HEK293 (cell line): ENCODE measurements around the gene LRRC23.

Experiments
- CTCF ChIA-PET: fragments of 350-600 bp; formaldehyde crosslinking; extraction: SDS; loops from one replicate; lab custom pipeline; 2021; ENCODE audit warnings: antibody characterized with exemption; lab: Yijun Ruan, JAX
- POLR2A ChIA-PET: fragments of 300-600 bp; formaldehyde crosslinking; extraction: SDS; loops from one replicate; lab custom pipeline; 2020; ENCODE audit warnings: antibody characterized with exemption, inconsistent platforms; lab: Yijun Ruan, JAX
- H3K27ac ChIP-seq: fragments of 200-500 bp; sonication (Bioruptor generic); 2 replicates; pipeline ENCODE4 v1.5.1; 2014; ENCODE audit warnings: low read depth, low read length, control low read depth, inconsistent platforms; ENCODE audit errors: extremely low read depth
- H3K36me3 ChIP-seq, 2 experiments: fragments of 200-500 bp in 1 of 2; sonication (Bioruptor generic) in 1 of 2; 1 replicate in 1 of 2; 2 replicates in 1 of 2; pipeline ENCODE4 v1.5.1; 2014 to 2017; ENCODE audit warnings: inconsistent platforms in 2 of 2, low read length in 2 of 2; ENCODE audit not compliant: control insufficient read depth in 2 of 2, insufficient read depth in 1 of 2
- H3K4me1 ChIP-seq: fragments of 200-500 bp; sonication (Bioruptor generic); 2 replicates; pipeline ENCODE4 v1.5.1; 2014; ENCODE audit warnings: mild to moderate bottlenecking, low read length, inconsistent platforms; ENCODE audit not compliant: control insufficient read depth, insufficient read depth
- H3K4me3 ChIP-seq: 2 replicates; pipeline ENCODE4 v1.5.1; 2011; ENCODE audit warnings: low read depth, mild to moderate bottlenecking, control low read depth, low read length, moderate library complexity
- H3K9me3 ChIP-seq: fragments of 200-500 bp; sonication (Bioruptor generic); 2 replicates; pipeline ENCODE4 v1.5.1; 2014; ENCODE audit warnings: low read depth, low read length, inconsistent platforms; ENCODE audit not compliant: control insufficient read depth, insufficient read depth
- BCL11B ChIP-seq: fragments of 450-650 bp; formaldehyde crosslinking; IDR thresholded peaks from 2 replicates; pipeline ENCODE4 v1.5.1; 2016; ENCODE audit warnings: low read depth, missing biosample characterization, missing genetic modification characterization
- EGR2 ChIP-seq: fragments of 450-650 bp; formaldehyde crosslinking; IDR thresholded peaks from 2 replicates; pipeline ENCODE4 v1.5.1; 2016; ENCODE audit warnings: low read depth, missing biosample characterization, missing genetic modification characterization
- KLF8 ChIP-seq: fragments of 450-650 bp; formaldehyde crosslinking; IDR thresholded peaks from 2 replicates; pipeline ENCODE4 v1.5.1; 2016; ENCODE audit warnings: missing biosample characterization, missing genetic modification characterization
- MYNN ChIP-seq: fragments of 450-650 bp; formaldehyde crosslinking; IDR thresholded peaks from 2 replicates; pipeline ENCODE4 v1.5.1; 2016; ENCODE audit warnings: missing biosample characterization, missing genetic modification characterization, borderline replicate concordance
- PRDM6 ChIP-seq: fragments of 450-650 bp; formaldehyde crosslinking; IDR thresholded peaks from 2 replicates; pipeline ENCODE4 v1.5.1; 2017; ENCODE audit warnings: missing biosample characterization, missing genetic modification characterization
- SP2 ChIP-seq: fragments of 450-650 bp; formaldehyde crosslinking; IDR thresholded peaks from 2 replicates; pipeline ENCODE4 v1.5.1; 2016; ENCODE audit warnings: missing biosample characterization, missing genetic modification characterization
- ZBTB49 ChIP-seq: fragments of 450-650 bp; formaldehyde crosslinking; IDR thresholded peaks from 2 replicates; pipeline ENCODE4 v1.5.1; 2016; ENCODE audit warnings: missing biosample characterization, missing genetic modification characterization, low read depth
- ZBTB8A ChIP-seq: fragments of 450-650 bp; formaldehyde crosslinking; IDR thresholded peaks from 2 replicates; pipeline ENCODE4 v1.5.1; 2016; ENCODE audit warnings: missing biosample characterization, missing genetic modification characterization
- ZFP3 ChIP-seq: fragments of 450-650 bp; formaldehyde crosslinking; IDR thresholded peaks from 2 replicates; pipeline ENCODE4 v1.5.1; 2016; ENCODE audit warnings: low read depth, missing biosample characterization, missing genetic modification characterization
- ZNF121 ChIP-seq: fragments of 450-650 bp; formaldehyde crosslinking; IDR thresholded peaks from 2 replicates; pipeline ENCODE4 v1.5.1; 2016; ENCODE audit warnings: missing biosample characterization, missing genetic modification characterization
- ZNF140 ChIP-seq: fragments of 450-650 bp; formaldehyde crosslinking; IDR thresholded peaks from 2 replicates; pipeline ENCODE4 v1.5.1; 2016; ENCODE audit warnings: missing biosample characterization, missing genetic modification characterization
- ZNF394 ChIP-seq: fragments of 450-650 bp; formaldehyde crosslinking; IDR thresholded peaks from 2 replicates; pipeline ENCODE4 v1.5.1; 2016; ENCODE audit warnings: missing biosample characterization, missing genetic modification characterization, mild to moderate bottlenecking, moderate library complexity, borderline replicate concordance
- ZNF404 ChIP-seq: fragments of 450-650 bp; formaldehyde crosslinking; IDR thresholded peaks from 2 replicates; pipeline ENCODE4 v1.5.1; 2017; ENCODE audit warnings: missing biosample characterization, missing genetic modification characterization
- ZNF423 ChIP-seq: fragments of 450-650 bp; formaldehyde crosslinking; IDR thresholded peaks from 2 replicates; pipeline ENCODE4 v1.5.1; 2016; ENCODE audit warnings: missing biosample characterization, missing genetic modification characterization
- ZNF449 ChIP-seq: fragments of 450-650 bp; formaldehyde crosslinking; IDR thresholded peaks from 2 replicates; pipeline ENCODE4 v1.5.1; 2017; ENCODE audit warnings: missing biosample characterization, mild to moderate bottlenecking, missing genetic modification characterization, moderate library complexity
- ZNF473 ChIP-seq: fragments of 450-650 bp; formaldehyde crosslinking; IDR thresholded peaks from 2 replicates; pipeline ENCODE4 v1.5.1; 2017; ENCODE audit warnings: missing biosample characterization, missing genetic modification characterization
- ZNF518A ChIP-seq: fragments of 450-650 bp; formaldehyde crosslinking; conservative IDR thresholded peaks from 2 replicates; pipeline ENCODE4 v1.5.1; 2016; ENCODE audit warnings: low read depth, missing biosample characterization, missing genetic modification characterization
- ZNF777 ChIP-seq: fragments of 450-650 bp; formaldehyde crosslinking; IDR thresholded peaks from 2 replicates; pipeline ENCODE4 v1.5.1; 2017; ENCODE audit warnings: missing biosample characterization, missing genetic modification characterization, borderline replicate concordance
- ZSCAN23 ChIP-seq: fragments of 450-650 bp; formaldehyde crosslinking; IDR thresholded peaks from 2 replicates; pipeline ENCODE4 v1.5.1; 2016; ENCODE audit warnings: missing biosample characterization, missing genetic modification characterization
- ZSCAN4 ChIP-seq: fragments of 450-650 bp; formaldehyde crosslinking; IDR thresholded peaks from 2 replicates; pipeline ENCODE4 v1.5.1; 2017; ENCODE audit warnings: missing biosample characterization, missing genetic modification characterization
- ZXDB ChIP-seq: fragments of 450-650 bp; formaldehyde crosslinking; IDR thresholded peaks from 2 replicates; pipeline ENCODE4 v1.5.1; 2016; ENCODE audit warnings: missing biosample characterization, missing genetic modification characterization

Gene LRRC23

GRCh38 chr12:6899837-6900519 lies 4.6 kb upstream of the LRRC23 start (continued):
- TF ChIP-seq PRDM6 (tag by site-specific recombination), result peak; percentile 35; the same call in 1 of the 2 replicates
- 0 out of 2 replicates have a peak, but pooled peaks have one; percentile 24 for TF ChIP-seq ZBTB8A (tag by site-specific recombination)
- TF ChIP-seq ZSCAN23 (tag by site-specific recombination), result no peak

DNA sequence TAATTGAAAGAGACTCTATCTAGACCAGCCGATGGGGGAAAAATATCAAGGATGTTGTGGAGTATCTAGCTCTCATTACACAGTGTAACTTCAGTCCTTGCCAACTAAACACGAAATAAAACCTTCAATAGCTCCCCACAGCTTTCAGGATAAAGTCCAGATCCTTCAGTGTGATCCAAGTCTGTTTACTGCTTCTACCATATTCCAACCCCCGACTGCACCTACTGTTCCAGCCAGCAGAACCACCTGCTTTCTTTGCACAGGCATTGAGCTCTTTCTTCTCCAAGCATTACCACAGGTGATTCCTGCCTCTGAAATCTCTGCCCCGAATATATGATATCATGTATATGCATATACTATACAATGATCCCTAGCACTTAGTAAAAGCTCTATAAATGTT lies 2.2 kb upstream of the LRRC23 start:
- CTCF ChIA-PET, result interaction anchor here (0.6 to 2.3 kb wide), 5 partner anchors 11 to 33 kb away, joined by 3 to 9 read pairs (median 4); partner anchors contain the start of gene SPSB2

More for the DNA sequence above, 2.2 kb upstream of the LRRC23 start:
- no peak overlapping the region for H3K4me3 ChIP-seq
- POLR2A ChIA-PET, result interaction anchor here (1.0 to 2.6 kb wide), 3 partner anchors 11 to 42 kb away, joined by 3 to 7 read pairs (median 4); partner anchors contain the start of gene SPSB2
- H3K27ac ChIP-seq, result no peak overlapping the region
- no peaks in the 10 kb centered on the region for H3K9me3 ChIP-seq
- H3K4me1 ChIP-seq, result peaks cover 13% of the 10 kb centered on the region; the same call in 1 of the 2 replicates
- TF ChIP-seq EGR2 (tag by site-specific recombination) (no peak), PRDM6 (tag by site-specific recombination) (no peak), ZSCAN4 (tag by site-specific recombination) (no peak), ZNF394 (no peak), MYNN (tag by site-specific recombination) (no peak), ZNF449 (tag by site-specific recombination) (no peak), ZNF121 (tag by site-specific recombination) (no peak), ZNF518A (tag by site-specific recombination) (no peak), ZNF777 (no peak), ZNF423 (tag by site-specific recombination) (no peak), ZBTB49 (tag by site-specific recombination) (no peak), ZXDB (tag by site-specific recombination) (no peak), ZNF473 (tag by site-specific recombination) (no peak), KLF8 (tag by site-specific recombination) (no peak), SP2 (no peak), BCL11B (no peak), ZNF404 (tag by site-specific recombination) (no peak), ZNF140 (tag by site-specific recombination) (no peak), ZFP3 (tag by site-specific recombination) (no peak)
- H3K36me3 ChIP-seq, result no peaks in the 10 kb centered on the region
